Measurements from ENCODE around the gene SPATA9. TPM values are rescaled to one million over a fixed set of nuclear protein-coding genes. Genes with fewer than 3 reads are reported as not detected.

The SPATA9 gene
- total and polyA plus RNA-seq, 11 donors = 0.17 to 0.99 (median 0.53) TPM; not detected in 7

GRCh38 chr5:95697781-95698681 is 15.2 kb upstream of the SPATA9 start:
- DNase-seq (no peak), ATAC-seq (no peak)
- no peaks in the 10 kb centered on the region for H3K36me3 ChIP-seq
- H3K27ac ChIP-seq = no peak overlapping the region
- H3K9me3 ChIP-seq = no peaks in the 10 kb centered on the region
- no peak overlapping the region for H3K4me3 ChIP-seq
- H3K4me1 ChIP-seq = no peaks in the 10 kb centered on the region
- intact Hi-C loops (cut with DNase I) = no loop called here
- 52 to 60% (median 56%) methylated on average over 7 of the region's 7 CpGs for WGBS, 4 donors
- H3K27me3 ChIP-seq = no peaks in the 10 kb centered on the region
- TF ChIP-seq POLR2A (IDR thresholded peaks at IDR 0.05) (no peak), CTCF (IDR thresholded peaks at IDR 0.05) (no peak)

- H3K4me1 ChIP-seq = no peaks in the 10 kb centered on the region
- H3K4me3 ChIP-seq = no peak overlapping the region
- H3K9me3 ChIP-seq = no peaks in the 10 kb centered on the region
- ATAC-seq (no peak), DNase-seq (no peak)
- intact Hi-C loops (cut with DNase I) = no loop called here
- H3K36me3 ChIP-seq = no peaks in the 10 kb centered on the region
- no peak for TF ChIP-seq POLR2A (IDR thresholded peaks at IDR 0.05)
- no peak for TF ChIP-seq CTCF (IDR thresholded peaks at IDR 0.05)
- no peaks in the 10 kb centered on the region for H3K27me3 ChIP-seq
- H3K27ac ChIP-seq = no peak overlapping the region
Measured at GRCh38 chr5:95690333-95690732, 7.5 kb upstream of the SPATA9 start.

GRCh38 chr5:95689680-95690079 is 6.9 kb upstream of the SPATA9 start:
- Histone ChIP-seq H3K27ac (no peak overlapping the region), H3K4me3 (no peak overlapping the region), H3K27me3 (no peaks in the 10 kb centered on the region), H3K36me3 (no peaks in the 10 kb centered on the region), H3K4me1 (no peaks in the 10 kb centered on the region), H3K9me3 (no peaks in the 10 kb centered on the region)
- intact Hi-C loops (cut with DNase I) = no loop called here
- ATAC-seq = no peak
- DNase-seq = no peak
- TF ChIP-seq POLR2A (IDR thresholded peaks at IDR 0.05) = no peak
- no peak for TF ChIP-seq CTCF (IDR thresholded peaks at IDR 0.05)
- WGBS, 4 donors = 95 to 97% (median 95%) methylated on average over 1 of the region's 1 CpG

- Histone ChIP-seq H3K27ac (no peak overlapping the region), H3K4me1 (peaks cover 0 to 3% (median 0%) of the 10 kb centered on the region in 12 donors), H3K4me3 (no peak overlapping the region), H3K36me3 (no peaks in the 10 kb centered on the region), H3K9me3 (no peaks in the 10 kb centered on the region), H3K27me3 (no peaks in the 10 kb centered on the region)
- DNase-seq = no peak
- 63 to 75% (median 72%) methylated on average over 2 of the region's 2 CpGs for WGBS, 4 donors
- ATAC-seq = no peak
- intact Hi-C loops (cut with DNase I) = no loop called here
- no peak for TF ChIP-seq POLR2A (IDR thresholded peaks at IDR 0.05)
- TF ChIP-seq CTCF (IDR thresholded peaks at IDR 0.05) = no peak
Measured at GRCh38 chr5:95686651-95687050, 3.9 kb upstream of the SPATA9 start.
